VCaP (cell line): Measurements from ENCODE around the gene TTLL11.

ENCODE experiments used
- H3K27ac ChIP-seq: fragments of 450-650 bp; 2 replicates; pipeline ENCODE4 v1.5.1; 2017
- TF ChIP-seq, protein P1 (sequence below): fragments of 450-650 bp; conservative IDR thresholded peaks from 2 replicates; pipeline ENCODE4 v1.5.1; 2017; ENCODE audit warnings: mild to moderate bottlenecking, moderate library complexity

Gene TTLL11

DNA sequence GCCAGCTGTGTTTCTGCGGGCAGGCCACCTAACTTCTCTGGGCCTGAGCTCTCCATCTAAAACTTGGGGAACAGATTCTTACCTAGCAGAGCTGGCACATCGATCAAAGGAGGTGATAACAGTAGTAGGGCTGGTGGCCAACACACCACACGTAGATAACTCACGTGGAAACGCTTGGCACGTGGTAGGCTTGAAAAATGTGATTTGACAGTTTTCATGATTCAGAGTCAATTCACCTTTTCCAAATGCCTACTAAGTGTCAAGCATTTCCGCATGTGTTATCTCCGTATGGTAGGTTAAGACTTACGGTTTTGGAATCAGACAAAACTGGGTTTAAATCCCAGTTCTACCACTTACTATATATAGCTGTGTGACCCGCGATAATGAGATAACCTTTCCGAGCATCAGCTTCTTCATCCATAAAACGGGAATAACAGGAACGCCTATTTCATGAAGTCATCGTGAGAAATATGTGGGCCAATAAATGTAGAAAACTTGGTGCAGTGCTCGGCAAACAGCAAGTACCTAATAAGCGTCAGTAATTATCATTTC, 41.0 kb upstream of the TTLL11 start:
- TF ChIP-seq, protein P1, sequence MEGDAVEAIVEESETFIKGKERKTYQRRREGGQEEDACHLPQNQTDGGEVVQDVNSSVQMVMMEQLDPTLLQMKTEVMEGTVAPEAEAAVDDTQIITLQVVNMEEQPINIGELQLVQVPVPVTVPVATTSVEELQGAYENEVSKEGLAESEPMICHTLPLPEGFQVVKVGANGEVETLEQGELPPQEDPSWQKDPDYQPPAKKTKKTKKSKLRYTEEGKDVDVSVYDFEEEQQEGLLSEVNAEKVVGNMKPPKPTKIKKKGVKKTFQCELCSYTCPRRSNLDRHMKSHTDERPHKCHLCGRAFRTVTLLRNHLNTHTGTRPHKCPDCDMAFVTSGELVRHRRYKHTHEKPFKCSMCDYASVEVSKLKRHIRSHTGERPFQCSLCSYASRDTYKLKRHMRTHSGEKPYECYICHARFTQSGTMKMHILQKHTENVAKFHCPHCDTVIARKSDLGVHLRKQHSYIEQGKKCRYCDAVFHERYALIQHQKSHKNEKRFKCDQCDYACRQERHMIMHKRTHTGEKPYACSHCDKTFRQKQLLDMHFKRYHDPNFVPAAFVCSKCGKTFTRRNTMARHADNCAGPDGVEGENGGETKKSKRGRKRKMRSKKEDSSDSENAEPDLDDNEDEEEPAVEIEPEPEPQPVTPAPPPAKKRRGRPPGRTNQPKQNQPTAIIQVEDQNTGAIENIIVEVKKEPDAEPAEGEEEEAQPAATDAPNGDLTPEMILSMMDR = no peak

GRCh38 chr9:122133263-122133983, 40.3 kb upstream of the TTLL11 start:
- TF ChIP-seq, protein P1 = no peak
- H3K27ac ChIP-seq = no peak overlapping the region

More for the DNA sequence above, 41.0 kb upstream of the TTLL11 start:
- no peak overlapping the region for H3K27ac ChIP-seq

DNA sequence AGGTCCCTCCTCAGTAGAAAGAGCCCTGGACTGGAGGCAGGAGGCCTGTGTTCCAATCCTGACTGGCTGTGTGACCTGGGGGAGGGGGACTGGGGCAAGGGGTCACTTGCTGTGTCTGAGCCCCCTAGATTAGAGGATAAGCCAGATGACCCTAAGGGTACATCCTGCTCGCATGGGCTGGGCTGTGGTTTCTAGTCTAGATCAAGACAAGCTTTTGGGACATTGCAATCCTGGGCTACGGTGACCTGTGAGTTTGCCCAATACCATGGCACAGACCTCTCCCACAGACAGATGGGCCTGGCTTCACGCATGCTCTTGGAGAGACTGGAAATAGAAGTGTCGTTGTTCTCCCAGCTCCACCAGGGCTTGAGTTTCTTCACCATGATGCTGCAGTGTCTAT, 39.4 kb upstream of the TTLL11 start:
- TF ChIP-seq, protein P1 = no peak
- no peak overlapping the region for H3K27ac ChIP-seq

DNA sequence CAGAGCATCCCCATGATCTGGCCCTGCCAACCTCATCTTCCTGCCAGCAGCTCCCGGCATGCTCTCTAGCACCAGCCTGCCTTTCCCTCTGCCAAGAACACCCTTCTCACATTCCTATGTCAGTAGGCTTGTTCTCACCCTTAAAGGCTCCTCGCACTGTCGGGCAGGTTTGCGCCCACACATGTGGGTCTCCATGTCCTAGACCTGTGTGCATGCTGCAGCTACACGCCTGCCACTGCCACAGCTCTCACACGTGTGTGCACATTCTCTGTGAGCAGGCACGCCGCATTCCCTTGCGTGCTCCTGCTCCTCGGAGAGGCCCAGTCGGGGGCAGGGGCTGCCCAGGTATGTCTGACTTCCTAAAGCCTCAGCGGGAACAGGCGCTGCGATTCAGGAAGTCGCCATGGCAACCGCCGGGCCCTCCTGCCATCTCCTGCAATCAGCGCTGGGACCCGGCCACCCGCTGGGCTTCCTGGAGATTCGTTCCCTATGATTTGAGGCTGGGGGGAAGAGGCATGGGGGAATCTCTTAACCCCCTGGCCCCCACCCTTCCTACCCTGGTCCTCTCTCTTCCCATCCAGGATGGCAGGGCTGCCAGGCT, 38.4 kb upstream of the TTLL11 start:
- H3K27ac ChIP-seq = no peak overlapping the region
- TF ChIP-seq, protein P1 = no peak

DNA sequence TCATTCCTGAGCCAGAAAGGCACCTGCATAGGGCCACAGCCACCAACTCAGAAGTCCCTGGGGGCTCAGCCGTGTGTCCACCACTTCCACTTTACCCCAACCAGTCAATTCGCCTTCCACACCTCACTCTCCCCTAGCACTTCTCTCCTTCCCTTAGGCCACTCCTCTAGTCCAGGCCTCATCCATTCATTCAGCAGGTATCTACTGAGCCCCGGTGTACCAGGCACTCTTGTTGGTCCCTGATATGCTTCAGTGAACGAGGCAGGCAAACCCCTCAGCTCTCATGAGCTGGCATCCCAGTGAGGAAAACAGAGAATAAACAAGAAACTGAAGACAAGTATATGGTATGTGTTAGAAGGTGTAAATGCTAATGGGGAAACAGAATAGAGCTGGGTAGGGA, 37.7 kb upstream of the TTLL11 start:
- TF ChIP-seq, protein P1 = no peak
- H3K27ac ChIP-seq = no peak overlapping the region

GRCh38 chr9:122129969-122130368, 36.9 kb upstream of the TTLL11 start:
- no peak overlapping the region for H3K27ac ChIP-seq
- TF ChIP-seq, protein P1 = no peak

DNA sequence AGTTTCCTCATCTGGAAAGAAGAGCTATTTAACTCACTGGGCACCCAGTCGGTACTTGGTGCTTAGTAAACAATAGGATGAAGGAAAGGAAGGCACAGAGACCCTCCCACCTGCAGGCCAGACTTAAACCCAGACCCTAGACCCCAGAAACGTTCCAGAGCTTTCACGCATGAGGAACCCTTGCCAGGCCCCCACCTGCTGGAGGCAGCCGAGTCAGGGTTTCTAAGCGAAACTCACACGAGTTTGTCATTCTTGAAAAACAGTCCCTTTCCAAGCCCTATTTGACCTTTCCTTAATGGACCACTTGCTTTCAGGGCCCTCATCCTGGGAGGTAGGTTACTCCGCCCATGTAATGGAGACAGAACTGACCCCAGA, 35.8 kb upstream of the TTLL11 start:
- H3K27ac ChIP-seq = no peak overlapping the region
- TF ChIP-seq, protein P1 = no peak
